Hepatocyte (in vitro differentiated cells): Measurements from ENCODE around the gene ZNF581.

Experiments used
- CTCF ChIP-seq: fragments of 200-600 bp; sonication (generic); IDR thresholded peaks from 2 replicates; pipeline ENCODE4 v1.5.1; 2016; ENCODE audit warnings: antibody characterized with exemption, mild to moderate bottlenecking; ENCODE audit not compliant: poor library complexity
- EZH2 ChIP-seq: fragments of 200-600 bp; sonication (generic); IDR thresholded peaks from 2 replicates; pipeline ENCODE4 v1.6.1; 2016; ENCODE audit warnings: antibody characterized with exemption, mild to moderate bottlenecking, borderline replicate concordance
- EZH2phosphoT487 ChIP-seq: fragments of 200-600 bp; sonication (generic); IDR thresholded peaks from one replicate; pipeline ENCODE4 v1.6.1; 2018; ENCODE audit warnings: antibody characterized with exemption, mild to moderate bottlenecking, low read depth, moderate library complexity; ENCODE audit not compliant: unreplicated experiment, severe bottlenecking

GRCh38 chr19:55624109-55625003 lies 19.1 kb upstream of the ZNF581 start, which contains the start of gene ZNF784:
- no peak for TF ChIP-seq CTCF
- TF ChIP-seq EZH2phosphoT487 = no peak
- no peak for TF ChIP-seq EZH2
